Mesendoderm (in vitro differentiated cells): Measurements from ENCODE around the gene COL4A2.
"Not testable (repeated sequence)": the region's sequence is repeated elsewhere in the genome, so short reads cannot be mapped to it uniquely, and the experiment has no call there.

ENCODE experiments used
- DNase-seq: peaks from one replicate; pipeline ENCODE4 v3.0.0; 2013
- H2AK5ac ChIP-seq: 2 replicates; pipeline ENCODE4 v1.6.1; 2013; ENCODE audit warnings: low read length, inconsistent platforms
- H2BK120ac ChIP-seq: 2 replicates; pipeline ENCODE4 v1.6.1; 2013; ENCODE audit warnings: low read depth, mild to moderate bottlenecking, low read length, moderate library complexity, mixed read lengths
- H2BK15ac ChIP-seq: replicated peaks from 2 replicates; pipeline ENCODE4 v1.6.1; 2013; ENCODE audit warnings: low read depth, mild to moderate bottlenecking, moderate library complexity
- H2BK5ac ChIP-seq: 2 replicates; pipeline ENCODE4 v1.6.1; 2013; ENCODE audit warnings: low read length, inconsistent platforms
- H3K18ac ChIP-seq: 2 replicates; pipeline ENCODE4 v1.6.1; 2013; ENCODE audit warnings: mild to moderate bottlenecking, low read length, mixed read lengths
- H3K23ac ChIP-seq: one replicate; pipeline ENCODE4 v1.6.1; 2013; ENCODE audit warnings: low read length
- H3K27ac ChIP-seq: 2 replicates; pipeline ENCODE4 v1.5.1; 2013; ENCODE audit warnings: low read depth, mild to moderate bottlenecking, inconsistent platforms, low read length, moderate library complexity
- H3K27me3 ChIP-seq: 2 replicates; pipeline ENCODE4 v1.6.1; 2013; ENCODE audit warnings: low read length, control low read depth, mild to moderate bottlenecking, inconsistent platforms; ENCODE audit not compliant: insufficient read depth, poor library complexity
- H3K36me3 ChIP-seq: 2 replicates; pipeline ENCODE4 v1.6.1; 2013; ENCODE audit warnings: low read length, inconsistent platforms; ENCODE audit not compliant: control insufficient read depth, insufficient read depth
- H3K4ac ChIP-seq: one replicate; pipeline ENCODE4 v1.6.1; 2013; ENCODE audit warnings: low read depth, mild to moderate bottlenecking, low read length, moderate library complexity
- H3K4me1 ChIP-seq: 2 replicates; pipeline ENCODE4 v1.6.1; 2013; ENCODE audit warnings: low read depth, low read length, inconsistent platforms; ENCODE audit not compliant: control insufficient read depth
- H3K4me2 ChIP-seq: 2 replicates; pipeline ENCODE4 v1.6.1; 2013; ENCODE audit warnings: low read length
- H3K4me3 ChIP-seq: 2 replicates; pipeline ENCODE4 v1.5.1; 2013; ENCODE audit warnings: mild to moderate bottlenecking, low read length
- H3K56ac ChIP-seq: one replicate; pipeline ENCODE4 v1.6.1; 2013; ENCODE audit warnings: low read length
- H3K79me1 ChIP-seq: 2 replicates; pipeline ENCODE4 v1.6.1; 2013; ENCODE audit warnings: low read length, inconsistent platforms
- H3K79me2 ChIP-seq: 2 replicates; pipeline ENCODE4 v1.6.1; 2013; ENCODE audit warnings: mild to moderate bottlenecking, low read length; ENCODE audit not compliant: control insufficient read depth, insufficient read depth
- H3K9ac ChIP-seq: 2 replicates; pipeline ENCODE4 v1.6.1; 2013; ENCODE audit warnings: low read length, inconsistent platforms
- H4K5ac ChIP-seq: one replicate; pipeline ENCODE4 v1.6.1; 2013; ENCODE audit warnings: low read length
- H4K8ac ChIP-seq: one replicate; pipeline ENCODE4 v1.6.1; 2013; ENCODE audit warnings: low read depth, mild to moderate bottlenecking, control low read depth, low read length, moderate library complexity
- WGBS: extraction: QIAGEN DNeasy Blood & Tissue Kit; methylation state at CpG from one replicate; pipeline ENCODE4 v1.1.7; 2013; ENCODE audit warnings: low lambda C conversion rate, missing lambda C conversion rate; ENCODE audit not compliant: insufficient coverage; ENCODE audit errors: extremely low coverage; 5-methylcytosine and 5-hydroxymethylcytosine counted together

Gene COL4A2

DNA sequence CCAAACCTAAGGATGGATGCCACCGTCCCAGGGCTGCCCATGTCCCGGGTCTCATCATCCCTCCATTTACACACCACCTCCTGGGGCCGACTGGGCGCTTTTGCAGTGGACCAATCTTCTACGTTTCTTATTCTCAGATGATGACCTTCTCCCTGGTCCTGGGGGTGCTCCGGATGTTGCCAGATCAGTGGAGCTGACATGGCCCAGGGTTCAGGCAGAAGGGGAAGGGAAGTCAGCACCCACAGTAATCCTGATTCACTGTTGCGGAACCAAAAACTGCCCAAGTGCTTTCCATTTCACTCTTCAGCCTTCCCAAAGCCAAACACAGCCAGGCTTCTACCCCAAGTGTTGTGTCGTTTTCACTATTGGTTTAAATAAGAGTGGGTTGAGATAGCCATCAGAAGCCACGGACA lies 224.6 kb downstream of the COL4A2 start:
- Histone ChIP-seq H3K23ac (no peak overlapping the region), H3K4me1 (peaks cover 8% of the 10 kb centered on the region), H3K27ac (no peak overlapping the region), H2BK120ac (no peak overlapping the region), H4K8ac (no peak overlapping the region), H3K4me3 (no peak overlapping the region), H3K79me1 (peaks cover 20% of the 10 kb centered on the region), H3K18ac (no peak overlapping the region), H3K56ac (peak overlapping the region; percentile 30), H3K9ac (no peak overlapping the region), H2BK15ac (no peak overlapping the region), H4K5ac (no peak overlapping the region), H3K4ac (no peak overlapping the region), H3K27me3 (no peaks in the 10 kb centered on the region), H3K4me2 (no peak overlapping the region), H3K79me2 (peaks cover 7% of the 10 kb centered on the region), H2BK5ac (no peak overlapping the region), H3K36me3 (no peaks in the 10 kb centered on the region), H2AK5ac (no peak overlapping the region)
- no CpG with 5 or more reads among the region's 9 CpGs for WGBS
- DNase-seq = no peak

GRCh38 chr13:110532258-110532657 lies 225.2 kb downstream of the COL4A2 start:
- not testable (repeated sequence) for H3K4ac ChIP-seq, H3K9ac ChIP-seq, H2BK15ac ChIP-seq, H3K56ac ChIP-seq, H4K8ac ChIP-seq, H3K4me3 ChIP-seq, H3K4me1 ChIP-seq, H3K18ac ChIP-seq, H2AK5ac ChIP-seq, H4K5ac ChIP-seq, H3K27ac ChIP-seq, H3K36me3 ChIP-seq, DNase-seq, H3K23ac ChIP-seq, H3K27me3 ChIP-seq, H3K4me2 ChIP-seq, H2BK120ac ChIP-seq, H2BK5ac ChIP-seq, H3K79me2 ChIP-seq
- WGBS = no CpG with 5 or more reads among the region's 2 CpGs
- H3K79me1 ChIP-seq = peaks cover 17% of the 10 kb centered on the region

GRCh38 chr13:110533771-110534670 lies 226.9 kb downstream of the COL4A2 start:
- H3K4me1 ChIP-seq = peaks cover 5% of the 10 kb centered on the region
- no peak overlapping the region for H2BK5ac ChIP-seq
- H3K27ac ChIP-seq = no peak overlapping the region
- no peak overlapping the region for H3K4me2 ChIP-seq
- no peak overlapping the region for H3K9ac ChIP-seq
- H3K23ac ChIP-seq = no peak overlapping the region
- H3K18ac ChIP-seq = no peak overlapping the region
- H2BK15ac ChIP-seq = no peak overlapping the region
- no peak overlapping the region for H3K56ac ChIP-seq
- WGBS = no CpG with 5 or more reads among the region's 16 CpGs
- H3K79me1 ChIP-seq = peaks cover 20% of the 10 kb centered on the region
- no peak overlapping the region for H2BK120ac ChIP-seq
- H4K8ac ChIP-seq = no peak overlapping the region
- no peak overlapping the region for H3K4ac ChIP-seq
- peaks cover 6% of the 10 kb centered on the region for H3K79me2 ChIP-seq
- H4K5ac ChIP-seq = no peak overlapping the region
- H3K27me3 ChIP-seq = no peaks in the 10 kb centered on the region
- DNase-seq = peak; percentile 50
- no peaks in the 10 kb centered on the region for H3K36me3 ChIP-seq
- no peak overlapping the region for H3K4me3 ChIP-seq
- H2AK5ac ChIP-seq = no peak overlapping the region

GRCh38 chr13:110535526-110535925 lies 228.4 kb downstream of the COL4A2 start:
- Histone ChIP-seq H3K27ac (no peak overlapping the region), H2BK15ac (no peak overlapping the region), H3K79me2 (peaks cover 6% of the 10 kb centered on the region), H3K9ac (no peak overlapping the region), H3K36me3 (no peaks in the 10 kb centered on the region), H4K5ac (no peak overlapping the region), H3K56ac (no peak overlapping the region), H3K79me1 (peaks cover 20% of the 10 kb centered on the region), H2BK120ac (no peak overlapping the region), H3K4ac (no peak overlapping the region), H3K4me1 (peaks cover 2% of the 10 kb centered on the region), H3K18ac (no peak overlapping the region), H3K27me3 (no peaks in the 10 kb centered on the region), H3K23ac (no peak overlapping the region), H2AK5ac (no peak overlapping the region), H4K8ac (no peak overlapping the region), H2BK5ac (no peak overlapping the region), H3K4me2 (no peak overlapping the region), H3K4me3 (no peak overlapping the region)
- peak; percentile 49 for DNase-seq
- WGBS = no CpG with 5 or more reads among the region's 11 CpGs

DNA sequence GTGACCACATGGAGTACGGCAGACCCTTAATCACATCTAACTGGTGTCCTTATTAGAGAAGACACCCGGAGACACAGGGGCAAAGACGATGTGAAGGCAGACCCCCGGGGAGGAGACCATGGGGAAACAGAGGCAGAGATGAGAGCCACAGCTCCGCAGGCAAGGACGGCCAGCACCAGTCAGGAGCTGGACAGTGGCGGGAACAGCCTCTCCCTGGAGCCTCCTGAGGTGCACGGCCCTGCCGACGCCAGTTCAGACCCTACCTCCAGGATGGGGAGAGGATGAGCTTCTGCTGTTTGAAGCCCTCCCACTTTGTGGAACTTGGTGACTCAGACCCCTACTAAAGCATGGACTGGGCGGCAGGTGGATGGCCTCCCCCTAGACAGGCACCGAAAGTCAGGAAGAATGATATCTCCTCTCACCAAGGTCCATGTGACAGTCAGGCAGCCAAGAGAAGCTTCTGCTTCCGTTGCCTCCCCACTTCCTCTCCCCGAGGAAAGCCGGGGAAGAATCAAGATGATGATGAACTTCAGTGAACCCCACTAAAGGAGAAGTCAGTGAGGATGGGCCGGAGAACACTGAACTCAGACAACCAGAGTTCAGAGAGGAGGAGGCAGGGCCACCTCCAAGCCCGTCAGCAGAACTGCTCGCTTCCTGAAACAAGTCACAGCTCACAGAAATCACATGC lies 229.1 kb downstream of the COL4A2 start:
- Histone ChIP-seq H3K27me3 (no peaks in the 10 kb centered on the region), H4K8ac (no peak overlapping the region), H3K9ac (no peak overlapping the region), H2AK5ac (no peak overlapping the region), H3K4me3 (no peak overlapping the region), H4K5ac (no peak overlapping the region), H3K4me1 (peaks cover 2% of the 10 kb centered on the region), H3K4me2 (no peak overlapping the region), H2BK5ac (no peak overlapping the region), H3K23ac (no peak overlapping the region), H2BK120ac (no peak overlapping the region), H3K27ac (no peak overlapping the region), H3K18ac (no peak overlapping the region), H2BK15ac (no peak overlapping the region), H3K56ac (no peak overlapping the region), H3K79me1 (peaks cover 17% of the 10 kb centered on the region), H3K79me2 (peaks cover 6% of the 10 kb centered on the region), H3K36me3 (no peaks in the 10 kb centered on the region), H3K4ac (no peak overlapping the region)
- no peak for DNase-seq
- no CpG with 5 or more reads among the region's 18 CpGs for WGBS
